GM18526 (cell line): ENCODE data around the gene ITGA3.

Experiments
- POLR2A ChIP-seq: IDR thresholded peaks from 3 replicates; pipeline ENCODE4 v1.6.1; 2011; ENCODE audit not compliant: insufficient read length; ENCODE audit errors: extremely low read depth

Gene ITGA3

GRCh38 chr17:50071692-50072091 lies 15.8 kb downstream of the ITGA3 start:
- no peak for TF ChIP-seq POLR2A

DNA sequence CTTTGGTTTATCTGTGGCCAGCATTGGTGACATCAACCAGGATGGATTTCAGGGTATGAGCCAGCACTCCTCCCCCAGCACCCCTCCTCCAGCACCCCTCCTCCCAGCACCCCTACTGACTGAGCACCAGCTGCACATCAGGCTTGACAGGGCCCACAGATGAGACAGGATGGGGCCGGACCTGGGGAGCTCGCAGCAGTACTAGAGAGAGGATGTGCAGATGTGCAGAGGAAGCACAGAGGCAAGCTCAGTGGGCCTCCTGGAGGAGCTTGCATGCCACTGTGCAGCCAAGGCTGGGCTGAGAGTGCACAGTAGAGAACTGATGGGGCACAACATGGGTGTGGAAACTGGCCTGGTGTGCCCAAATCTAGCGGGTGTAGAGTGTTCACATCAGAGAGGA lies 16.2 kb downstream of the ITGA3 start:
- TF ChIP-seq POLR2A = no peak

GRCh38 chr17:50072925-50073324 lies 17.0 kb downstream of the ITGA3 start:
- no peak for TF ChIP-seq POLR2A

- TF ChIP-seq POLR2A = no peak
Observed at GRCh38 chr17:50074227-50074626, 18.3 kb downstream of the ITGA3 start.

DNA sequence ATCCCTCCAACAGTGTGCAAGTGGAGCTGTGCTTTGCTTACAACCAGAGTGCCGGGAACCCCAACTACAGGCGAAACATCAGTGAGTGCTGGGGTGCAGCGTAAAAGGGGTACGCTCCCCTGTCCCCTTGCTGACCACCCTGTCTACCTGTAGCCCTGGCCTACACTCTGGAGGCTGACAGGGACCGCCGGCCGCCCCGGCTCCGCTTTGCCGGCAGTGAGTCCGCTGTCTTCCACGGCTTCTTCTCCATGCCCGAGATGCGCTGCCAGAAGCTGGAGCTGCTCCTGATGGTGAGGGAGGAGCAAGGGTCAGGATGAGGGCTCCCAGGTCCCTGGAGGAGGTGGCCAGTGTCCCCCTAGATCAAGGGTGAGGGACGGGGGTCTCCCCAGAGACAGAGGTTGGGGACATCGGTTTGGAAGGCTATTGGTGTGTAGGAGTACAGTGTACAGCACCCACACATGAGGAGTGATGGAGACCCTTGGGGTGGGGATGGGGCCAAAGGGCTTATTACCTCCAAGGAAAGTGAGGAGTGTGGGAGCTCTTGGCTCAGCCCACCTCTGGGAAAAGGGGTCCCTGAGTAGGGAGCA lies 19.6 kb downstream of the ITGA3 start:
- TF ChIP-seq POLR2A = no peak

- TF ChIP-seq POLR2A = no peak
Observed at GRCh38 chr17:50076221-50076590, 20.3 kb downstream of the ITGA3 start.

DNA sequence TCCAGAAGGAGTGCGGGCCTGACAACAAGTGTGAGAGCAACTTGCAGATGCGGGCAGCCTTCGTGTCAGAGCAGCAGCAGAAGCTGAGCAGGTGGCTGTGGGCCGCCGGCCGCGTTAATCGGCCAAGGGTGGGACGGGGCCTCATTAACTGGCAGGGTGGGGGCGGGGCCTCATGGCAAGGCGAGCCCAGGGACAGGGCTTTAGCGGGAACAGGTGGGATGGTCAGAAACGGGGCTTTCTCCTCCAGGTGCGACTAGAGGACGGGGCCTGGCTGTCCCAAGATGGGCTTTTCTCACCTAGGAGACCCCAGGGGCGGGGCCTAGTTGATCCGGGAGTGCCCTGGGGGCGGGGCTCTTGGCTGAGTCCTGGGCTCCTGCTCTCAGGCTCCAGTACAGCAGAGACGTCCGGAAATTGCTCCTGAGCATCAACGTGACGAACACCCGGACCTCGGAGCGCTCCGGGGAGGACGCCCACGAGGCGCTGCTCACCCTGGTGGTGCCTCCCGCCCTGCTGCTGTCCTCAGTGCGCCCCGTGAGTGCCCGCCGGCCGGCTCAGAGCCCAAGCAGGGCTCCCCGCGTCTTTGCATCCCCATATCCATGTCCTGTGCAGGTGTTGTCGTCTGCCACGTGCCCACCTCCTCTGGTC lies 20.8 kb downstream of the ITGA3 start:
- TF ChIP-seq POLR2A = no peak

- no peak for TF ChIP-seq POLR2A
Observed at GRCh38 chr17:50078430-50078829, 22.5 kb downstream of the ITGA3 start.

DNA sequence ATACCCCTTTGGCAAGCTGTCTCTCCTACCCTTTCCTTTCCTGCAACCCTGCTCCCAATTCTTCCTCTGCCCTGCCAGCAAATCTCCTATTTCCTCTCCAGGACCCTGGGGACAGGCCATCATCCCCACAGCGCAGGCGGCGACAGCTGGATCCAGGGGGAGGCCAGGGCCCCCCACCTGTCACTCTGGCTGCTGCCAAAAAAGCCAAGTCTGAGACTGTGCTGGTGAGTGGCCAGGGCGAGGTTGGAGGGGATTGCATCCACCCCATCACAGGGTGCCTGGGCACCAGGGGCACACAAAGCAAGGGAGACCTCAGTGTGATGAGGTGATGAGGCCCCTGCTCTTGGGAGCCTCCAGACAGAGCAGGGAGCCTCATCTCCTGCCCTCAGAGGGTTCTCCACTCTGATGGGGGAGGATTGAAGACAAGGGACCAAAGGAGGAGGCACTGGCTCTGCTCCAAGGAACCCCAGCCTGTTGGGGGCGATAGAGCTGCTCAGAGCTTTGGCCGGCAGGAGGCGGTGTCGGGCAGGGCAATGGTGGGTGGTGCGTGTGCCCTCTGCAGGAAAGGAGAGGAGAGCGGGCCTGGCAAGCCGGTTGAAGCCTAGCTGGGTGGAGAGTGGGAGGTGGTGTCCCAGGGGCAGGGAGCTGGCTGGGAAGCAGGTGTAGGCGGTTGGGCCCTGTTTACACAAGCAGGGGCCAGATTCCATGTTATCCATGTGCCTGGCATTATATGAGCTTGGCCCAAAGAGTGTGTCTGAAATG lies 23.6 kb downstream of the ITGA3 start:
- TF ChIP-seq POLR2A = no peak

DNA sequence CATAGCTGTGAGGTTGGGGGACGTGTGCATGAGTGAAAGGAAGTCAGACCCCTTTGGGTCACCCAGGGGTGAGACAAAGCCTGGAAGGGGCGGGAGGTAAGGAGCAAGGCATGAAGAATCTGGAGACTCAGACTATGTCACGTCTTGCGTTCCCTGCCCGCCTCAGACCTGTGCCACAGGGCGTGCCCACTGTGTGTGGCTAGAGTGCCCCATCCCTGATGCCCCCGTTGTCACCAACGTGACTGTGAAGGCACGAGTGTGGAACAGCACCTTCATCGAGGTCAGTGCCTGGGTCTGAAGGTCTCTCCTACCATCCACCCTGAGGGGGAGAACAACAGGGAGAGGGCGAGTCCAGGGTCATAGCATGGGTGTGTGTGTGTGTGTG lies 24.2 kb downstream of the ITGA3 start:
- no peak for TF ChIP-seq POLR2A

- TF ChIP-seq POLR2A = no peak
Observed at GRCh38 chr17:50080827-50081226, 24.9 kb downstream of the ITGA3 start.

DNA sequence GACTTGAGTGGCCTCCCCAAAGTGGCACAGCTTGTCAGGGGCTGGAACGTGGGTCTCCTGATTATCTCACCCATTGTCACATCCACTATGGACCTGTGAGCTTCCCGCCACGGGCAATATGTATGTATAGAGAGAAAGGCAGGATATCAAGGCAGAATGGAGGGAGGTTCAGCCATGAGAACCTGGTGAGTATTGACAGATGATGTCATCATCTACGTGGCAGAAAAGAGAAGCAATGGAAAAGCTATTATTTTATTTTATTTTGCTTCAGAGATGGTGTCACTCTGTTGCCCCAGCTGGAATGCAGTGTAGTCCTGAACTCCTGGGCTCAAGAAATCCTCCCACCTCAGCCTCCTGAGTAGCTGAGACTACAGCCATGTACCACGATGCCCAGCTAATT lies 25.8 kb downstream of the ITGA3 start:
- no peak for TF ChIP-seq POLR2A

DNA sequence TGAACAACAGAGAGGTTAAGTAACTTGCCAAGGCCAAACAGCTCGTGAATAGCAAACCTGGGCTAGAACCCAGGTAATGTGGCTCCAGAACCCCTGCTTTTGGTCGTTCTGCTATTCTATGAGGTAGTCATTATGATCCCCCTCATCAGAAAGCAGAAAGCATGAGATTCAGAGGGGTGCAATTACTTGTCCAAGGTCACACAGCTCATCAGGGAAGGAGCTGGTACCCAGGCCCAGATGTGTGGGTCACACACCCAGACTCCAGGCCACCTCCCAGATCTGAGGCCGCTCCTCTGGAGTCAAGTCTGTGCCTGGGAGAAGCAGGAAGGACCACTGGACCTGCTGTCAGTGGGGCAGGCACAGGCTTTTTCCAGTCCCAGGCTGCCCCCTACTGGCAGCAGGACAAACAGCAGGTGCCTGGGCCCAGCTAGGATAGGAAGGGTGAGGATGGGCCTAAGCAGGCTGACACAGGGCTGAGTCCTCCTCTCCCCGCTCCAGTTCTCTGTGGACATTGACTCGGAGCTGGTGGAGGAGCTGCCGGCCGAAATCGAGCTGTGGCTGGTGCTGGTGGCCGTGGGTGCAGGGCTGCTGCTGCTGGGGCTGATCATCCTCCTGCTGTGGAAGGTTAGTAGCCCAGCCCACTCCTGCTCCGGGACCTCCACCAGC lies 31.5 kb downstream of the ITGA3 start:
- no peak for TF ChIP-seq POLR2A

GRCh38 chr17:50087912-50088405 lies 32.0 kb downstream of the ITGA3 start:
- no peak for TF ChIP-seq POLR2A

GRCh38 chr17:50088952-50089825 lies 33.3 kb downstream of the ITGA3 start:
- TF ChIP-seq POLR2A = no peak

DNA sequence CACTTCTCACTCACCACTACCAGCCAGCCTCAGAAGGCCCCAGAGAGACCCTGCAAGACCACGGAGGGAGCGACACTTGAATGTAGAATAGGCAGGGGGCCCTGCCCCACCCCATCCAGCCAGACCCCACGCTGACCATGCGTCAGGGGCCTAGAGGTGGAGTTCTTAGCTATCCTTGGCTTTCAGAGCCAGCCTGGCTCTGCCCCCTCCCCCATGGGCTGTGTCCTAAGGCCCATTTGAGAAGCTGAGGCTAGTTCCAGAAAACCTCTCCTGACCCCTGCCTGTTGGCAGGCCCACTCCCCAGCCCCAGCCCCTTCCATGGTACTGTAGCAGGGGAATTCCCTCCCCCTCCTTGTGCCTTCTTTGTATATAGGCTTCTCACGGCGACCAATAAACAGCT lies 34.2 kb downstream of the ITGA3 start:
- no peak for TF ChIP-seq POLR2A
